GM12801 (cell line): ENCODE results near the gene CSGALNACT2.

ENCODE experiments used
- TF ChIP-seq, protein P1 (sequence below): IDR thresholded peaks from one replicate; pipeline ENCODE4 v1.5.1; 2011; ENCODE audit warnings: control low read depth; ENCODE audit not compliant: insufficient read length; ENCODE audit errors: extremely low read depth

CSGALNACT2 gene

DNA sequence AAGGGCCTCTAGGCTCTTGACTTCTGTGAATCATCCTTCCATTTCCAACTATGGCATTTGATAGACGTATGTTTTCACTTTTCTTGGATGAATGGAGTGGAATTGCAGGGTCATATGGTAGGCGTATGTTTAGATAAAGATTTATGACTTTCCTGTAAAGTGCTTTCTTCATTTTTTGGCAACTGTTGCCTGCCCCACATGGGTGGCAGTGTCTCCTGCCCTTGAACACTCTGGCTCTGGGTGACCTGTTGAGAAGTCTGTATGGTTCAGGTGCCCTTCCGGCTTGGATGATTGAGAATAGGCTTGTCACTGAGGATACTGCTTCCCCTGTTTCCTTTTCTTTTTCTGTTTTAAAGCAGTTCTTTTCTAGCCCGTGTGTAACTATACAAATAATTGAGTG, 38.3 kb upstream of the CSGALNACT2 start:
- TF ChIP-seq, protein P1, sequence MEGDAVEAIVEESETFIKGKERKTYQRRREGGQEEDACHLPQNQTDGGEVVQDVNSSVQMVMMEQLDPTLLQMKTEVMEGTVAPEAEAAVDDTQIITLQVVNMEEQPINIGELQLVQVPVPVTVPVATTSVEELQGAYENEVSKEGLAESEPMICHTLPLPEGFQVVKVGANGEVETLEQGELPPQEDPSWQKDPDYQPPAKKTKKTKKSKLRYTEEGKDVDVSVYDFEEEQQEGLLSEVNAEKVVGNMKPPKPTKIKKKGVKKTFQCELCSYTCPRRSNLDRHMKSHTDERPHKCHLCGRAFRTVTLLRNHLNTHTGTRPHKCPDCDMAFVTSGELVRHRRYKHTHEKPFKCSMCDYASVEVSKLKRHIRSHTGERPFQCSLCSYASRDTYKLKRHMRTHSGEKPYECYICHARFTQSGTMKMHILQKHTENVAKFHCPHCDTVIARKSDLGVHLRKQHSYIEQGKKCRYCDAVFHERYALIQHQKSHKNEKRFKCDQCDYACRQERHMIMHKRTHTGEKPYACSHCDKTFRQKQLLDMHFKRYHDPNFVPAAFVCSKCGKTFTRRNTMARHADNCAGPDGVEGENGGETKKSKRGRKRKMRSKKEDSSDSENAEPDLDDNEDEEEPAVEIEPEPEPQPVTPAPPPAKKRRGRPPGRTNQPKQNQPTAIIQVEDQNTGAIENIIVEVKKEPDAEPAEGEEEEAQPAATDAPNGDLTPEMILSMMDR: no peak

DNA sequence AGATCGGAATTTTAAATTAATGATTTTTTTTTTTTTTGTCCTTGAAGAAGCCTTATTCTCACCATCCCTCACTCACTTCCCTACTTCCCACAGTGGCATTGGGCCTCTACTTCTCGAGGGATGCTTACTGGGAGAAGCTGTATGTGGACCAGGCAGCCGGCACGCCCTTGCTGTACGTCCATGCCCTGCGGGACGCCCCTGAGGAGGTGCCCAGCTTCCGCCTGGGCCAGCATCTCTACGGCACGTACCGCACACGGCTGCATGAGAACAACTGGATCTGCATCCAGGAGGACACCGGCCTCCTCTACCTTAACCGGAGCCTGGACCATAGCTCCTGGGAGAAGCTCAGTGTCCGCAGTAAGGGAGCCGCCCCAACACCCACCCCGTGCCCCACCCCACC, 37.9 kb upstream of the CSGALNACT2 start:
- TF ChIP-seq, protein P1: no peak

DNA sequence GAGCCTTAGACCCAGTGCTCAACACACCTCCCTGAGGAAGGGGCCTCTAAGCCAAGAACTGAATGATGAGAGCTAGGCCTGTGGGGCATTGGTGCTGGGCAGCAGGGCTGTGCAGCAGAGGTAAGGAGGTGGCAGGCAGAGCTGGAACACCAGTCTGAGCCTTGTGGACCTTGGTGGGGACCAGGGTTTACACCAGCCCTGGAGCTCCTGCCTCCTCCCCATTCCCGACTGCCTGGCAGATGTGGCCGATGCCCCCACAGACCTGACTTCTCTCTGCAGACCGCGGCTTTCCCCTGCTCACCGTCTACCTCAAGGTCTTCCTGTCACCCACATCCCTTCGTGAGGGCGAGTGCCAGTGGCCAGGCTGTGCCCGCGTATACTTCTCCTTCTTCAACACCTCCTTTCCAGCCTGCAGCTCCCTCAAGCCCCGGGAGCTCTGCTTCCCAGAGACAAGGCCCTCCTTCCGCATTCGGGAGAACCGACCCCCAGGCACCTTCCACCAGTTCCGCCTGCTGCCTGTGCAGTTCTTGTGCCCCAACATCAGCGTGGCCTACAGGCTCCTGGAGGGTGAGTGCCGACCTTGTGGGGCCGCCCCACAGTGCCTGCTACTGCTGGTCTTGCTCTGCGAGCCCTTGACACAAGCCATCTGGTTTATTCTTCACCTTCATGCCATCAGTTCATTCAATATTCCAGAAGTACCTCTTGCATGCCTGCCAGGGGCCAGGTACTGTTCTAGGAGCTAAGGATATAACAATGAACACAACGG, 36.0 kb upstream of the CSGALNACT2 start:
- TF ChIP-seq, protein P1: no peak

DNA sequence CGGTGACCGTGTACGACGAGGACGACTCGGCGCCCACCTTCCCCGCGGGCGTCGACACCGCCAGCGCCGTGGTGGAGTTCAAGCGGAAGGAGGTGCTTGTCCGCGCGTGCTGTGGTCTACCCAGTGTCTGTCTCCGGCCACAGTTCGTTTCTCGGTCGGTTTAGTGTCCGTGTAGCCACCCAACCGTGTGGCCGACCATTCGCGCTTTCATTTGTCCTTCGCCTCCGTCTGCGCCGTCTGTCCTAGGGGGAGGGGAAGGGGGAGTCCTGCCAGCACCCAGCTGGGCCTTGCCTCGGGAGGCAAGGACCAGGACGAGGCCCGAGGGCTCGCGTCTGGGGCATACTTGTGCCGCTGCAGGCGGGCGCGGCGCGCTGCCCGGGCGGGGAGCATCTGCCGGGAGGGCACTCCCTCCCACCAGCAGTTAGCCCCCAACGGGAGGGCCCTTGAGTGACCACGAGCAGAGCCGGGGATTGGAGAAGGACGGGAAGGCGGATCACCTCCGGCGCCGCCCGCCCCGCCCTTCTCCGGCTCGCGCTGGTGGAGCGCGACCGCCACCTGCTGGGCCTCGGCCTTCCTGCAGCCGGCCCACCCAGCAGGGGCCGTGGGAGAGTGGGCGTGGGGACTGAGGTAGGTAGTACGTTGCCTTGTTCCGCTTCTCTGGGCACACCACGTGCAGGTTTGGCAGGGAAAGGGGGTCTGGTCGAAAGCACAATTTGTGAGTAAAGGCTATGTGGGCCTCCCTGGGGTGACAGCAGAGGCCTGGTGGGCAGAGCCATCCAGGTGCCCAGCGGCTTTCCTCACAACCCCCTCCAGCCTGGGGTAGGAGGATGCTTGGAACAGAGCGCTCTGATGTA, 32.9 kb upstream of the CSGALNACT2 start:
- TF ChIP-seq, protein P1: no peak

DNA sequence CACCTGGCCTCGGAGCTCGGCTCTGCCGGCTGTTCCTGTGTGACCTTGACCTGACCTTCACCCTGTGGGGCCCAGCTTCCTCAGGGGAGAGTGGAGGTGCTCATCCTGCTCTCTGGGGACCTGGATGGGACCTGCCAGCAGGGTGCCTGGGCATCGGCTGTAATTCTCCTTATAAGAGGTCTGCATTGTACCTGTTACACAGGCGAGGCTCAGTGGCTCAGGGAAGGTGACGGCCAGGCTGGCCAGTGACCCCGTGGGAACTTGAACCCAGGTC, 32.4 kb upstream of the CSGALNACT2 start:
- TF ChIP-seq, protein P1: no peak

DNA sequence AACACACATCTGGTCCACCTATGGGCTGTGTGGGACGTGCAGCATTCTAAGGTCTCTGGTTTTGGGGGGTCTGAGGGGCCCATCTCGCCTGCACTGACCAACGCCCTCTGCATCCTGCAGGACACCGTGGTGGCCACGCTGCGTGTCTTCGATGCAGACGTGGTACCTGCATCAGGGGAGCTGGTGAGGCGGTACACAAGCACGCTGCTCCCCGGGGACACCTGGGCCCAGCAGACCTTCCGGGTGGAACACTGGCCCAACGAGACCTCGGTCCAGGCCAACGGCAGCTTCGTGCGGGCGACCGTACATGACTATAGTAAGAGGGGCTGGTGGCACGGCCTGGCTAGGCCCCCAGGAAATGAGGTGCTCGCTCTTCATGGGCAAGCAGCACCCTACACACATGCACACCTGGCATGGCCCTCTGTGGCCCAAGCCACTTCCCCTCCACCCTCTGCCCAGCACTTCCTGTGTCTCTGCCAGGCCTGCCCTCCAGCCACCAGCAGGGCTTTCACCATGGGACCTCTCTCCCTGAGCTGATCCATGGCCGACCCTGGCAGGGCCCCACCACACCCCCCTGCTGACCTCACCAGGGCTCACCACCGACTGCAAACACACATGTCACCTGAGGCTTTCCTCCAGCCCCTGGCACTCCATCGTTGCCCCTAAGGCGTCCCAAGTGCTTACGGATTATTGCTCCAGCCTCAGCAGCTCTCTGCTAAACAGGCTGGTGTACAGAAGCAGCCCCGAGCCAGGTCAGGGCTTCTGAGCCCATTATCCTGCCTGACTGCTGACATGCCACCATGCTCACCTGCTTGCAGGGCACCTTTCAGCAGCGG, 31.8 kb upstream of the CSGALNACT2 start:
- TF ChIP-seq, protein P1: no peak

DNA sequence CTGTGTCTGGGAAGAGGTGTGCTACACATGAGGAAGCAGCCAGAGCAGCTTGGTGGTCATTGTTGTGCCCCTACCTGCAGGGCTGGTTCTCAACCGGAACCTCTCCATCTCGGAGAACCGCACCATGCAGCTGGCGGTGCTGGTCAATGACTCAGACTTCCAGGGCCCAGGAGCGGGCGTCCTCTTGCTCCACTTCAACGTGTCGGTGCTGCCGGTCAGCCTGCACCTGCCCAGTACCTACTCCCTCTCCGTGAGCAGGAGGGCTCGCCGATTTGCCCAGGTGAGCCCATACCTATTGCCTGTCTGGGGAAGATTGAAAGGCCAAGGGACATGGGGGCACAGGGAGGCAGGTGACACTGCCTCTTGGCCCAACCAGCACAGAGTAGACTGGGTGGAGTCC, 29.3 kb upstream of the CSGALNACT2 start:
- TF ChIP-seq, protein P1: no peak
